ENCODE measurements around the gene CRELD1. TPM values are rescaled to one million over a fixed set of nuclear protein-coding genes. Genes with fewer than 3 reads are reported as not detected.

CRELD1 gene, protein sequence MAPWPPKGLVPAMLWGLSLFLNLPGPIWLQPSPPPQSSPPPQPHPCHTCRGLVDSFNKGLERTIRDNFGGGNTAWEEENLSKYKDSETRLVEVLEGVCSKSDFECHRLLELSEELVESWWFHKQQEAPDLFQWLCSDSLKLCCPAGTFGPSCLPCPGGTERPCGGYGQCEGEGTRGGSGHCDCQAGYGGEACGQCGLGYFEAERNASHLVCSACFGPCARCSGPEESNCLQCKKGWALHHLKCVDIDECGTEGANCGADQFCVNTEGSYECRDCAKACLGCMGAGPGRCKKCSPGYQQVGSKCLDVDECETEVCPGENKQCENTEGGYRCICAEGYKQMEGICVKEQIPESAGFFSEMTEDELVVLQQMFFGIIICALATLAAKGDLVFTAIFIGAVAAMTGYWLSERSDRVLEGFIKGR
- 21.6 and 37.4 TPM in 2 replicates for total RNA-seq (ENCODE audit: low replicate concordance)

DNA sequence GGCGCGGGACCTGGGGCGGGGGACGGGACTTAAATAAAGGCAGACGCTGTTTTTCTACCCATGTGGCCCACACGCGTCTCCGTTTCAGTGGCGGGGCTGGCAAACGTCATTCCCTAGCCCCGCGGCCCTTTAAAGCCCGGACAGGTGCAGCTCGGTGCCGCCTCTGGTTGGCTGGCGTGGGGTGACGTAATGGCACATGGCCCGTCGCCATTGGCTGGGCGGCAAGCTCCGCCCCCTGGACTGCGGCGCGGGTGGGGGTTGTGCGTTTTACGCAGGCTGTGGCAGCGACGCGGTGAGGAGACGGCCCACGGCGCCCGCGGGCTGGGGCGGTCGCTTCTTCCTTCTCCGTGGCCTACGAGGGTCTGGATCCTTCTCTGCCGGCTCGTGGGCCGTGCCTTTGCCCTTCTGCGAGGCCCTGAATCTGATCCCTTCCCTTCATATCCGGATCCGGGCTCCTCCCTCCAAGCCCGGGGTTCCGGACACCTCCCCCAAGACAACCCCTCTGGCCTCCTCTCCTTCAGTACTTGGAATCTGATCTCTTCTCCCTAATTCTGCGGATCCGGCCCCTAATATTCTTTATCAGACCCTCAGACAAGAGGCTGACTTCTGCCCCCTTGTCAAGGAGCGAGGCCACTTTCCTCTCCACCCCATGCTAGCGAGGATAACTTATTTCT, at the start of gene CRELD1:
Gene CRELD1 (plus strand): TSS at position 274 of the 674 bp plus-strand sequence. CDS start 605 bp downstream, outside the sequence.

DNA sequence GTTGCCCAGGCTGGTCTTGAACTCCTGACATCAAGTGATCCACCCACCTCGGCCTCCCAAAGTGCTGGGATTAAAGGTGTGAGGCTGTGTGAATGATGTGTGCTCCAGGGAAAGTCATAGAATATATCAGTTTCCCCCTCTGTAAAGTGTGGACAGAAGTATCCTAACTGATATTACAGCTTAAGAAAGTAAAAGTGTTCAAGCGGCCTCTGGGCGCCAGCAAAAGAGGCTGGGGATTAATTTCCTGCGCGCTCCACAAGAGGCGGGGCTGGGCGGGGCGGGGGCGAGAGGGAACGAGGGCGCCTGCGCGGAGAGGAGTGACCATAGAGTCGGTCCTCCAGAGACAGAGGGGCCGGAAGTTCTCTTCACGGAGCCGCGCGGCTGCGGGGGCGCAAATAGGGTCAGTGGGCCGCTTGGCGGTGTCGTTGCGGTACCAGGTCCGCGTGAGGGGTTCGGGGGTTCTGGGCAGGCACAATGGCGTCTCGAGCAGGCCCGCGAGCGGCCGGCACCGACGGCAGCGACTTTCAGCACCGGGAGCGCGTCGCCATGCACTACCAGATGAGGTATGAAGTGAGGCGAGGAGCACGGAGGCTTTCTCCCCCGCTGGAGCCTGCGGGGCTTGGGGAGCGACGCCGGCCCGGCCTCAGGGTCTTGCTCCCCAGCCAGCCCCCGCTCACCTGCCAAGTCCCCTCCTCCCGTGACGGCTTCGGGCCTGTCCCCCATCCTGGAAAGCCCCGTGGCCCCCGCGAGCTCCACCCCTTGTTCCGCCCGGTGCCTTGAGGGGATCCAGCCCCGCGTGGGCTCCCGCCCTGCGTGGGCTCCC, 43.2 kb upstream of the CRELD1 start, which contains the start of gene JAGN1:
Gene JAGN1 (plus strand): TSS at position 362 of the 823 bp plus-strand sequence. CDS start 113 bp downstream, at position 475.

DNA sequence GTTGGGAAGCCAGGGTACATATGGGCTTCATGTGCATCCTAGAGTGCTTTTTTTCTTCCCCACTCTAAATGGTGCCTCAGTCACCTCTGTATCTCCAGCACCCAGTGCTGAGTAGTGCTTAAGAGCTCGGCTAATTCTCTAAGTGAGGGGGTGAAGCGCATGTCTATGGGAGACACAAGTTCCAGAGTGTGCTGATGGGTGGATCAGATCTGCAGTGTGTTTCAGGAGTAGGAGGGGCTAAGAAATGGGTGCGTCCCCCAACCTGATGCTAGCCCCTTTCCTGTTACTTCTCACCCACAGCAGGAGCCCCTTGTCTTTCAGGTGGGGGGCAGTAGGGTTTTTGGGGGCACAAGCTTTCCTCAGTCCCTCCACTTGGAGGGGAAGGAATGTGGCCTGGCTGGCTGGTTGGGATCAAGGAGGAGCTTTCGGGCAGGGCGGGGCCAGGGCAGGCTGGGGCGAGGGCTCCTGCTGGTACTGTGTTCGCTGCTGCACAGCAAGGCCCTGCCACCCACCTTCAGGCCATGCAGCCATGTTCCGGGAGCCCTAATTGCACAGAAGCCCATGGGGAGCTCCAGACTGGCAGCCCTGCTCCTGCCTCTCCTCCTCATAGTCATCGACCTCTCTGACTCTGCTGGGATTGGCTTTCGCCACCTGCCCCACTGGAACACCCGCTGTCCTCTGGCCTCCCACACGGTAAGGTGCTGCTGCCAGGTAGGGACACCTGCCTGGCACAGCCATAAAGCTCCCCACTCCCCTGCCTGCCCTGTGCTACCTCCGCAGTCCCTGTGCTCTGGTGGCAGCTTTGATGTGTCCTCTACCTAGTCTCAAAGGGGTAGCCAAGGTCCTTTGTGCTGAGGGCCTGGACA, 31.0 kb upstream of the CRELD1 start, which contains the start of gene IL17RE:
Gene IL17RE (plus strand): TSS at position 477 of the 866 bp plus-strand sequence. CDS start 85 bp downstream, at position 562.

GRCh38 chr3:9916734-9917680, 16.6 kb upstream of the CRELD1 start, which contains the start of gene IL17RC:
Gene IL17RC, plus strand, starts transcription at chr3:9917098. Its CDS starts 218 bp downstream, at chr3:9917316.

GRCh38 chr3:9951962-9952805, 18.6 kb downstream of the CRELD1 start, which contains the start of gene PRRT3:
Gene PRRT3, minus strand, starts transcription at chr3:9952408. Its CDS starts 2,293 bp downstream, at chr3:9950115.

Other genes starting within 250 kb of the CRELD1 start
- not detected in 2 replicates for gene CPNE9, start 230.0 kb upstream of the CRELD1 start, total RNA-seq (ENCODE audit: low replicate concordance)
- 14.1 and 14.5 TPM in 2 replicates for gene BRPF1, start 202.1 kb upstream of the CRELD1 start, total RNA-seq (ENCODE audit: low replicate concordance)
- gene OGG1, start 183.9 kb upstream of the CRELD1 start, total RNA-seq (ENCODE audit: low replicate concordance): 15.6 and 19.8 TPM in 2 replicates
- 36.4 and 41.7 TPM in 2 replicates for gene CAMK1, start 163.9 kb upstream of the CRELD1 start, total RNA-seq (ENCODE audit: low replicate concordance)
- 25.6 and 71.0 TPM in 2 replicates for gene TADA3, start 141.4 kb upstream of the CRELD1 start, total RNA-seq (ENCODE audit: low replicate concordance)
- 143 and 243 TPM in 2 replicates for gene ARPC4, start 140.8 kb upstream of the CRELD1 start, total RNA-seq (ENCODE audit: low replicate concordance)
- gene TTLL3, start 123.6 kb upstream of the CRELD1 start, total RNA-seq (ENCODE audit: low replicate concordance): 8.5 and 23.3 TPM in 2 replicates
- 18.5 and 23.9 TPM in 2 replicates for gene RPUSD3, start 89.8 kb upstream of the CRELD1 start, total RNA-seq (ENCODE audit: low replicate concordance)
- gene CIDEC, start 53.6 kb upstream of the CRELD1 start, total RNA-seq (ENCODE audit: low replicate concordance): not detected in 2 replicates
- gene JAGN1, start 43.2 kb upstream of the CRELD1 start, total RNA-seq (ENCODE audit: low replicate concordance): 18.8 and 31.5 TPM in 2 replicates
- 0.23 and 0.98 TPM in 2 replicates for gene IL17RE, start 31.0 kb upstream of the CRELD1 start, total RNA-seq (ENCODE audit: low replicate concordance)
- gene IL17RC, start 16.7 kb upstream of the CRELD1 start, total RNA-seq (ENCODE audit: low replicate concordance): 20.9 and 21.8 TPM in 2 replicates
- 0.70 and 1.3 TPM in 2 replicates for gene PRRT3, start 18.6 kb downstream of the CRELD1 start, total RNA-seq (ENCODE audit: low replicate concordance)
- 41.7 and 103 TPM in 2 replicates for gene EMC3, start 53.0 kb downstream of the CRELD1 start, total RNA-seq (ENCODE audit: low replicate concordance)
- gene FANCD2, start 92.6 kb downstream of the CRELD1 start, total RNA-seq (ENCODE audit: low replicate concordance): 1.5 and 9.2 TPM in 2 replicates
- gene FANCD2OS, start 174.4 kb downstream of the CRELD1 start, total RNA-seq (ENCODE audit: low replicate concordance): not detected in 2 replicates
- gene BRK1, start 181.8 kb downstream of the CRELD1 start, total RNA-seq (ENCODE audit: low replicate concordance): 125 and 135 TPM in 2 replicates
- 29.1 and 32.7 TPM in 2 replicates for gene VHL, start 207.9 kb downstream of the CRELD1 start, total RNA-seq (ENCODE audit: low replicate concordance)
- gene IRAK2, start 231.1 kb downstream of the CRELD1 start, total RNA-seq (ENCODE audit: low replicate concordance): 4.1 and 6.8 TPM in 2 replicates

All from smooth muscle cell of the coronary artery (primary cell).